ENCODE data around the gene CCDC174. TPM values are rescaled to one million over a fixed set of nuclear protein-coding genes. Genes with fewer than 3 reads are reported as not detected.

Gene CCDC174
- total and polyA plus RNA-seq, 2 donors (not counting 3 experiments of a cell fraction or from before 2014, with no cell fraction given), result 4.7 to 16.6 TPM

DNA sequence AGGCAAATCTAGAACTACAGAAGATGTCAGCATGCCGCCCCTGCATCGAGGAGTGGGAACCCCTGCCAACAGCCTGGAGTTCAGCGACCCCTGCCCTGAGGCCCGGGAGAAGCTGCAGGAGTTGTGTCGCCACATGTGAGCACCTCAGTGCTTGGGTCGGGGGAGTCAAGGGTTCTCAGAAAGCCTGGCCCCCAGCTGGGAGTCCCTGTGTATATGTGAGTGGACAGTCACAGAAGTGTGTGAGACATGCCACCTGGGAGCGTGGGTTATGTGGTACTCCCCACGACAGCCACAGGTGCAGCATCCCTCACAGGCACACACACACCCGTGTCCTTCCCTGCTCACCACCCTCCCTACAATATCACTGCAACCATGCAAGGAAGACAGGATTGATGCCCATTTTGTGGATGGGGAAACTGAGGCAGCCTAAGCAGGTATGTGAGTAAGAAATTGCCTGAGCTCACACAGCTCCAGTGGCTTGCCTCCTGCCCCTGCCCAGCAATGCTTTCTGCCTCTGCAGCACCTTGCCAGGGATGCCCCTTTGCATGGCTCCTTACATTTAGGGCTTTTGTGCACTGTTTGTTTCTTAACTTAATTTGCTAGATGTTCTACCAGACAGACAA is 51.7 kb downstream of the CCDC174 start:
- dilution Hi-C loops (cut with MboI; ENCODE audit: extremely low pct_ligation_motif_present, low sequenced_read_pairs) (no loop called here), intact Hi-C loops (cut with micrococcal nuclease) (no loop called here)
- Histone ChIP-seq H3K9me3 (replicated peaks; ENCODE audit: control insufficient read depth, insufficient read depth, low read length) (no peaks in the 10 kb centered on the region), H3K9ac (replicated peaks; ENCODE audit: extremely low read depth, insufficient read depth, low read length) (no peak overlapping the region), H3K4me3 (replicated peaks in 1 of 3; ENCODE audit: insufficient read depth in 1 of 3, low read depth in 1 of 3, low read length in 3 of 3) (no peak overlapping the region), H3K4me1 (ENCODE audit: control insufficient read depth, extremely low read depth, insufficient read depth, low read length) (no peaks in the 10 kb centered on the region), H3K36me3 (ENCODE audit: control insufficient read depth in 2 of 2, extremely low read depth in 1 of 2, insufficient read depth in 2 of 2, low read length in 2 of 2) (no peaks in the 10 kb centered on the region), H3K4me2 (ENCODE audit: insufficient read depth, low read length) (no peak overlapping the region), H4K20me1 (replicated peaks; ENCODE audit: control insufficient read depth, extremely low read depth, insufficient read depth, low read length) (no peaks in the 10 kb centered on the region), H3K79me2 (ENCODE audit: control insufficient read depth, insufficient read depth, low read length) (no peaks in the 10 kb centered on the region), H3K27me3 (ENCODE audit: control insufficient read depth in 2 of 2, insufficient read depth in 2 of 2, low read length in 2 of 2) (no peaks in the 10 kb centered on the region), H3K27ac (ENCODE audit: insufficient read depth, low read depth, low read length) (no peak overlapping the region), H3K9me1 (replicated peaks; ENCODE audit: control insufficient read depth, extremely low read depth, insufficient read depth, low read length) (no peaks in the 10 kb centered on the region), H2AFZ (ENCODE audit: low read depth, low read length) (no peak overlapping the region)
- no TSS peak for BruUV-seq (replicated peaks)
- ChIA-PET POLR2A (no interaction called here), CTCF (no interaction called here)
- TF ChIP-seq, protein P1, sequence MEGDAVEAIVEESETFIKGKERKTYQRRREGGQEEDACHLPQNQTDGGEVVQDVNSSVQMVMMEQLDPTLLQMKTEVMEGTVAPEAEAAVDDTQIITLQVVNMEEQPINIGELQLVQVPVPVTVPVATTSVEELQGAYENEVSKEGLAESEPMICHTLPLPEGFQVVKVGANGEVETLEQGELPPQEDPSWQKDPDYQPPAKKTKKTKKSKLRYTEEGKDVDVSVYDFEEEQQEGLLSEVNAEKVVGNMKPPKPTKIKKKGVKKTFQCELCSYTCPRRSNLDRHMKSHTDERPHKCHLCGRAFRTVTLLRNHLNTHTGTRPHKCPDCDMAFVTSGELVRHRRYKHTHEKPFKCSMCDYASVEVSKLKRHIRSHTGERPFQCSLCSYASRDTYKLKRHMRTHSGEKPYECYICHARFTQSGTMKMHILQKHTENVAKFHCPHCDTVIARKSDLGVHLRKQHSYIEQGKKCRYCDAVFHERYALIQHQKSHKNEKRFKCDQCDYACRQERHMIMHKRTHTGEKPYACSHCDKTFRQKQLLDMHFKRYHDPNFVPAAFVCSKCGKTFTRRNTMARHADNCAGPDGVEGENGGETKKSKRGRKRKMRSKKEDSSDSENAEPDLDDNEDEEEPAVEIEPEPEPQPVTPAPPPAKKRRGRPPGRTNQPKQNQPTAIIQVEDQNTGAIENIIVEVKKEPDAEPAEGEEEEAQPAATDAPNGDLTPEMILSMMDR (IDR thresholded peaks at IDR 0.05; ENCODE audit: extremely low read depth in 1 of 2, insufficient read depth in 1 of 2, low read depth in 1 of 2, low read length in 2 of 2), result no peak
- TF ChIP-seq POLR2A (IDR thresholded peaks at IDR 0.05; ENCODE audit: low read depth, low read length) (no peak), POLR2AphosphoS5 (IDR thresholded peaks at IDR 0.05; ENCODE audit: insufficient read depth, low read depth, low read length) (no peak), FOS (IDR thresholded peaks at IDR 0.05; ENCODE audit: borderline replicate concordance, insufficient read depth, low read length) (no peak), GATA2 (IDR thresholded peaks at IDR 0.05; ENCODE audit: insufficient read depth, insufficient read length, low read depth, low read length) (no peak), EZH2 (IDR thresholded peaks at IDR 0.05; ENCODE audit: borderline replicate concordance, low read depth, low read length, severe bottlenecking) (no peak), MYC (IDR thresholded peaks at IDR 0.05; ENCODE audit: low read depth, low read length) (no peak), JUN (IDR thresholded peaks at IDR 0.05; ENCODE audit: borderline replicate concordance, insufficient read depth, insufficient read length, low read depth) (no peak)
- TF ChIP-seq, protein P2, sequence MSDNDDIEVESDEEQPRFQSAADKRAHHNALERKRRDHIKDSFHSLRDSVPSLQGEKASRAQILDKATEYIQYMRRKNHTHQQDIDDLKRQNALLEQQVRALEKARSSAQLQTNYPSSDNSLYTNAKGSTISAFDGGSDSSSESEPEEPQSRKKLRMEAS (IDR thresholded peaks at IDR 0.05; ENCODE audit: insufficient read depth, insufficient read length), result no peak
- DNase-seq (ENCODE audit: low read depth, low spot score), result no peak
- FAIRE-seq, result no peak

Data from endothelial cell of umbilical vein (primary cell).